Measurements from ENCODE around the gene TSR2.

Gene TSR2, protein sequence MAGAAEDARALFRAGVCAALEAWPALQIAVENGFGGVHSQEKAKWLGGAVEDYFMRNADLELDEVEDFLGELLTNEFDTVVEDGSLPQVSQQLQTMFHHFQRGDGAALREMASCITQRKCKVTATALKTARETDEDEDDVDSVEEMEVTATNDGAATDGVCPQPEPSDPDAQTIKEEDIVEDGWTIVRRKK

GRCh38 chrX:54439960-54440871 is at the start of gene TSR2:
TSR2 (plus strand) TSS chrX:54440404; CDS start chrX:54440422, 18 bp downstream.
- peak; percentile 87 for DNase-seq

DNA sequence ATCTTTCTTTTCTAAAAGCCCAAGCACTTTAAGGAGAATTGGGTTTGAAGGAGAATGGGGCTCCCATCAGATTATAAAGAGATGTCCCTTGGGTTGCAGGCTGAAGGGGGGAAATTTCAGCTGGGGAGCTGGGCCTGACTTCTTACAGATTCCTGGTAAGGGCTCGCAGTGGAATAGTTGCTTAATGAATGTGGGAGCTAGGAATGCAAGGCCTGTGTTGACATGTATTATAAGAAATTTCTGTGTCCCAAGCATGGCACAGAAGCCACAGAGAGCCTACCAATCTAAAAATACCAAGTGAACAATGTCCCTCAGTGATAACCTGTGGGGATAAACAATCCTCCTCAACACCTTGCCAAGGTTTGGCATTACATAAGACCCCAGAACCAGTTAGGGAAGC is 43.1 kb upstream of the TSR2 start:
- DNase-seq = no peak

DNA sequence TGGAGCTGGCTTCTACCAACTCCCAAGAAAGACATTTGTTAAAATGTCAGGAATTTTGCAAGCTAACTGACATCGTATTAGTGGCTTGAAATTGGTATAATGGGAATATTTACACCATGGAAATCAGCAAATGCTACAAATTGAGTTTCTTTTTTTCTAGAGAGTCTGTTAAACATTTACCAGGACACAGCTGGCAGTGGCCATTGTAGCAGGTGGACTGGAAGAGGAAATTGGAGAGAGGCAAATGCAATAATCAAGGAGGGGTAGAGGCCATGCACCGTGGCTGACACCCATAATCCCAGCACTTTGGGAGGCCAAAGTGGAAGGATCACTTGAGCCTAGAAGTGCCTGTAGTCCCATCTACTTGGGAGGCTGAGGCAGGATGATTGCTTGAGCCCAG is 32.9 kb upstream of the TSR2 start:
- DNase-seq = no peak

GRCh38 chrX:54411732-54412131 is 28.5 kb upstream of the TSR2 start:
- DNase-seq = no peak

DNA sequence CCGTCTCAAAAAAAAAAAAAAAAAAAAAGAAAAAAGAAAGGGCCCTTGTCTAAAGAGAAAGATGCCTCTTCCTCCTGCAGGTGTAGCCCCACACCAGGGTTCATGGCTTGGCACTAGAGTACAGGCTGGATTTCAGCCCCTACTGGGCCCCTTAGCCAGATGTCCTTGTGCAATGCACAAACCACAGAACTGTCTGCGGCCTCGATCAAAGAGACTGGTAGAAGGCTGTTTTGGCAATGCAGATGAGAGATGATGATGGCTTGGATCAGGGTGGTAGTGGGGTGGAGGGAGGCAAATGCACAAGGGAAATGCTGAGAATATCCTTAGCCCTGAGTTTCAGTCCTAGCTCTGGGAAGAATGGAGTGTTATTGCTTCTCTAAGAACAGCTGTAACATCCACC is 26.5 kb upstream of the TSR2 start:
- no peak for DNase-seq

- peak; percentile 25 for DNase-seq
Observed at GRCh38 chrX:54415534-54416350, 24.5 kb upstream of the TSR2 start.

- no peak for DNase-seq
Observed at GRCh38 chrX:54416965-54417364, 23.2 kb upstream of the TSR2 start.

- DNase-seq = peak; percentile 4
Observed at GRCh38 chrX:54419559-54420302, 20.5 kb upstream of the TSR2 start.

- DNase-seq = no peak
Observed at GRCh38 chrX:54422168-54422567, 18.0 kb upstream of the TSR2 start.

DNA sequence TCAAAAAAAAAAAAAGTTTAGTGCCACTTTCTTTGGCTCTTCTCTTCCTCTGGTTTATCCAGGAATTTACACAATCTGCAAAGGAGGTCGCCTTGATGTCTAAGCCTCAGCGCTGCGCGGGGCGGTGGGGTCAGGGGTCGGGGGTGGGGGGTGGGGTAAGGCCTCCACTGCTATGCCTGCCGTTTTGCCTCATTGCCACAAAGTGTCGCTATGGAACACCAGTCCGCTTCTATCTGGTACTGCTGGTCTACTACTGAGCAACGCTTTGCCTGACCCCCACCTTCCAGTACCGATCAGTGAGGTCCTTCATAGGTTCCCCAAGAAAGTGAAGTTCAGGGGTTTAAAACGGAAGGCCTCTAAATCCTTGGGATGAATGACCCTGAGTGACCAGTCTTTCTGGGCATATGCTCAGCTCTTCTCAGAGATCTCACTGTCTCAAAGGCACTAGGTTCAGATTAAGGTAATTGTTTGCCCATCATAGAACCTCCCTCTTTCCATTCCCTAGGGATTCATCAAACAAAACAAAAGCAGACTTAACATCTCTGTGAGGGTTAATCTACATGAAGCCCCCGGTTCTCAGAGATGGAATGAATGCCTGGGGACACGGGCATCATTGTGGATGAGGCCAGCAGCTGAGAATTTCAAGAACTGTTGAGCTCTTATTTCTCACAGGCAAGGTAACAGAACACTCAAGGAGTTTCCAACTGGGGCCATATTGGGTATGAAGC is 16.9 kb upstream of the TSR2 start:
- DNase-seq = no peak

- no peak for DNase-seq
Observed at GRCh38 chrX:54427837-54428424, 12.3 kb upstream of the TSR2 start.

GRCh38 chrX:54430519-54430918 is 9.7 kb upstream of the TSR2 start:
- no peak for DNase-seq

DNA sequence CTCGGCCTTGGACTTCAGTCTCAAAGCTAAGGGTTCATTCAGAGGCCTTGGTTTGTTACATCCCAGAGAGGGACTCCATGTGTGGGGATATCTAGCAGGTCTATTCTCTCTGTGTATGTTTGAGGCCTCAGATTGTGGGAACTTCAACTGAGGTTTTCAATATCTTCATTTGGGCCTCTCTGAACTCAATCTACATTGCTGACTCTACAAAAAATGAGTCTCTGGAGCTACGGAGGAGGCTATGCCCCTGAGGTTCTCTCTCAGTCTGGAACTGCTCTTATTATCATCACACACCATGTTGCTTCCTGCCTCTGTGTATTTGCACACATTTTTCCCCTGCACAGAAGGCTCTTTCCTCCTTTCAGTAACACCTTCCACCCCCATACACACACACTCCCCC is 5.1 kb upstream of the TSR2 start:
- DNase-seq = no peak

DNA sequence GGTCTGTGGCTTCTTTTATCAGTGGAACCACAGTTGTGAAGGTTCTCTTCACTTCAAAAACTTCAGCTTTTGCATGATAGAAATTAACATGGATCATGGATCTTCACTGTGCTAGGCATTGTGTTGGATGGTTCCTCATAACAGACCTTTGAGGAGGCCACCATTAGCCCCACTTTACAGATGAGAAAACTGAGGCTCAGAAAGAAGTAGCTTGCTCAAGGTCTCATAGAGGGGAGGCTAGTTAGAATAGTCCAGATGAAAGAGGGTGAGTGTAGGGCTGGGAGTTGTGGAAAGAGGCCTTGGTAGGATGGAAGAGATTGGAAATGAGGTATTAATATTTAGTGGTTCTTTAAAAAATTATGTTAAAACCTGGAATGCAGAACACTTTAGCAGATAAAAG is 2.6 kb downstream of the TSR2 start:
- no peak for DNase-seq

- no peak for DNase-seq
Observed at GRCh38 chrX:54444752-54445151, 4.5 kb downstream of the TSR2 start.

DNA sequence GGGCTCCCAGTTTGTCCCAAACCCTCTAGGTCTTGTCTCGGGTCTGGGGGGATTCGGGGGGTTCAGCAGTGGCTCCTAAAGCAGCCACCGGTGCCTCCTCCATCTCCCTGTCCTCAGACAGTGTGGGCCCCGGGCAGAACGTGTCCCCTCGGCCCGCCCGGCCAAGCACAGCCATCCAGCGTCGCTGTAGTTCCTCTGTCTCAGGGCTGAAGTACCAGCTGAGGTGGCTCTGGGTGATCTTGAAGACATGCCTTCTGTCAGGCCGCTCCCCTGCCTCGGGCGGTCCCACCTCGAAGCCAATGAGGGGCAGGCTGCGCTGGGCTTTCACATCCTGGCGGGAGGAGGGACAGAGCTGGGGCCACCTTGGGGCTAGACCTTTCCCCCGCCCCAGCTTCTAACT is 5.9 kb downstream of the TSR2 start:
- no peak for DNase-seq

- no peak for DNase-seq
Observed at GRCh38 chrX:54447461-54447860, 7.3 kb downstream of the TSR2 start.

DNA sequence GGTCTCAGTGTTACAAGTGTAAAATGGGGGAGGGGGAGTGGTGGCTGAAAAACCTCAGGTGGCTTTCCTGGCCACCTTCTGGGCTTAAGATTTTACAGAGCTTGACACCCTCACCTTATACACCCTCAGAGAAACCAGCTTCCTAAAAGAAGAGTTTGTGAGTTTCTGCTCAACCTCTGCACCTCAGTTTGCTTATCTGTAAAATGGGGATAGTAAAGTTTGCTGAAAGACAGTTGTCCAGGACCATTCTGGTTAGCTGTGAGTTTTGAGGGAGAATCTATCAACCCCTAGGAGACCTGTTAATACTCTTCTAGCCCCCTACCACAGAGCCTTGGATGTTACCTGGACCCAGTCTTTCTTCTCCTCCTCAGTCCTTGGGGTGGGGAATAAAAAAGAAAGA is 9.7 kb downstream of the TSR2 start:
- no peak for DNase-seq

- peak; percentile 12 for DNase-seq
Observed at GRCh38 chrX:54452920-54453319, 12.7 kb downstream of the TSR2 start.

GRCh38 chrX:54470054-54470760 is 30.0 kb downstream of the TSR2 start:
- DNase-seq = no peak
